H1 (cell line): ENCODE data around the gene SLC1A4. TPM values are rescaled to one million over a fixed set of nuclear protein-coding genes. Genes with fewer than 3 reads are reported as not detected.

Source experiments
- CTCF ChIA-PET: fragments of 300-600 bp; sonication (Branson Sonifier 250); formaldehyde crosslinking; loops from one replicate; lab custom pipeline; 2021; ENCODE audit not compliant: partially characterized antibody; lab: Charles Lee
- POLR2A ChIA-PET: fragments of 300-600 bp; sonication (Branson Sonifier 250); formaldehyde crosslinking; loops from one replicate; lab custom pipeline; 2021; ENCODE audit warnings: inconsistent platforms; ENCODE audit not compliant: partially characterized antibody; lab: Charles Lee
- DNase-seq, 2 experiments: peaks; one replicate each; pipeline versions ENCODE4 v3.0.0 to v3.0.0-alpha.2; 2010 to 2022; ENCODE audit warnings: low spot score in 2 of 2, low read depth in 1 of 2, mixed read lengths in 1 of 2
- FAIRE-seq: peaks from 2 replicates; lab custom pipeline; 2011; peaks lifted over from hg19 to GRCh38; lab: Jason Lieb, UNC
- H2AFZ ChIP-seq: 2 replicates; pipeline ENCODE4 v1.8.1; 2012; ENCODE audit warnings: low read length, inconsistent platforms
- H2AK5ac ChIP-seq: 2 replicates; pipeline ENCODE4 v1.6.1; 2013; ENCODE audit warnings: low read depth, low read length
- H2BK120ac ChIP-seq: replicated peaks from 2 replicates; pipeline ENCODE3; 2013; ENCODE audit warnings: low read depth, low read length, inconsistent platforms
- H2BK12ac ChIP-seq: 2 replicates; pipeline ENCODE4 v1.6.1; 2013; ENCODE audit warnings: low read depth, low read length
- H2BK15ac ChIP-seq: 2 replicates; pipeline ENCODE4 v1.6.1; 2013; ENCODE audit warnings: low read length
- H2BK20ac ChIP-seq: 2 replicates; pipeline ENCODE4 v1.6.1; 2013; ENCODE audit warnings: low read length
- H2BK5ac ChIP-seq: 2 replicates; pipeline ENCODE4 v1.6.1; 2013; ENCODE audit warnings: low read depth, low read length
- H3K14ac ChIP-seq: 2 replicates; pipeline ENCODE4 v1.6.1; 2013; ENCODE audit warnings: inconsistent platforms; ENCODE audit not compliant: insufficient read length
- H3K18ac ChIP-seq: 2 replicates; pipeline ENCODE4 v1.6.1; 2013; ENCODE audit warnings: low read length; ENCODE audit errors: extremely low read depth
- H3K23ac ChIP-seq: 2 replicates; pipeline ENCODE4 v1.6.1; 2013; ENCODE audit warnings: inconsistent platforms; ENCODE audit not compliant: insufficient read length
- H3K23me2 ChIP-seq: 2 replicates; pipeline ENCODE4 v1.6.1; 2013; ENCODE audit warnings: low read depth, low read length
- H3K27ac ChIP-seq: 2 replicates; pipeline ENCODE4 v1.6.1; 2011; ENCODE audit warnings: low read depth, low read length, inconsistent platforms
- H3K27me3 ChIP-seq, 4 experiments: replicated peaks in 1 of 4; 1 replicate in 1 of 4; 2 replicates in 3 of 4; pipeline versions ENCODE4 v1.6.1 to v1.8.1; 2011 to 2013; ENCODE audit warnings: low read length in 3 of 4, mild to moderate bottlenecking in 3 of 4, inconsistent platforms in 2 of 4, mixed read lengths in 2 of 4, moderate library complexity in 1 of 4; ENCODE audit not compliant: control insufficient read depth in 3 of 4, insufficient read depth in 3 of 4; ENCODE audit errors: extremely low read depth in 1 of 4
- H3K36me3 ChIP-seq, 4 experiments: 2 replicates each; pipeline versions ENCODE4 v1.6.1 to v1.8.1; 2011 to 2013; ENCODE audit warnings: mild to moderate bottlenecking in 4 of 4, low read length in 3 of 4, moderate library complexity in 2 of 4, control low read depth in 1 of 4, inconsistent platforms in 1 of 4; ENCODE audit not compliant: insufficient read depth in 4 of 4, control insufficient read depth in 2 of 4
- H3K4ac ChIP-seq: replicated peaks from 2 replicates; pipeline ENCODE3; 2013; ENCODE audit warnings: low read length, low read depth, mixed read lengths, inconsistent platforms; ENCODE audit not compliant: insufficient read length
- H3K4me1 ChIP-seq, 4 experiments: replicated peaks in 1 of 4; 1 replicate in 1 of 4; 2 replicates in 3 of 4; pipeline versions ENCODE4 v1.6.1 to v1.8.1; 2011 to 2013; ENCODE audit warnings: low read length in 3 of 4, inconsistent platforms in 2 of 4, mixed read lengths in 1 of 4; ENCODE audit not compliant: insufficient read depth in 4 of 4, control insufficient read depth in 3 of 4
- H3K4me2 ChIP-seq, 2 experiments: 2 replicates each; pipeline versions ENCODE4 v1.6.1 to v1.8.1; 2011 to 2013; ENCODE audit warnings: low read depth in 2 of 2, low read length in 2 of 2, control low read depth in 1 of 2, inconsistent platforms in 1 of 2, mild to moderate bottlenecking in 1 of 2; ENCODE audit not compliant: insufficient read depth in 1 of 2
- H3K4me3 ChIP-seq, 4 experiments: fragments of 200-600, 300-600 bp in 1 of 4; sonication (generic), shearing (Covaris generic), sonication (Bioruptor Twin) in 1 of 4; 2 replicates each; pipeline versions ENCODE4 v1.5.1 to v1.8.1; 2011 to 2016; ENCODE audit warnings: low read length in 4 of 4, low read depth in 3 of 4, control low read depth in 2 of 4, inconsistent platforms in 2 of 4, mild to moderate bottlenecking in 2 of 4, mixed read lengths in 1 of 4, moderate library complexity in 1 of 4; ENCODE audit not compliant: insufficient read depth in 2 of 4; ENCODE audit errors: extremely low read depth in 1 of 4
- H3K56ac ChIP-seq: replicated peaks from 2 replicates; pipeline ENCODE3; 2013; ENCODE audit warnings: low read depth, mild to moderate bottlenecking, mixed read lengths, low read length, inconsistent platforms; ENCODE audit not compliant: insufficient read length
- H3K79me1 ChIP-seq: 2 replicates; pipeline ENCODE4 v1.6.1; 2013; ENCODE audit warnings: low read depth, low read length, control low read depth
- H3K79me2 ChIP-seq, 2 experiments: 2 replicates each; pipeline versions ENCODE4 v1.6.1 to v1.8.1; 2012 to 2013; ENCODE audit warnings: low read length in 2 of 2, mild to moderate bottlenecking in 2 of 2, inconsistent platforms in 1 of 2; ENCODE audit not compliant: insufficient read depth in 2 of 2, control insufficient read depth in 1 of 2
- H3K9ac ChIP-seq, 4 experiments: replicated peaks in 1 of 4; 1 replicate in 1 of 4; 2 replicates in 3 of 4; pipeline versions ENCODE4 v1.6.1 to v1.8.1; 2011 to 2013; ENCODE audit warnings: low read depth in 3 of 4, low read length in 3 of 4, control low read depth in 2 of 4, mild to moderate bottlenecking in 2 of 4, moderate library complexity in 2 of 4, inconsistent platforms in 1 of 4; ENCODE audit errors: extremely low read depth in 1 of 4
- H3K9me3 ChIP-seq, 2 experiments: 2 replicates each; pipeline versions ENCODE4 v1.6.1 to v1.8.1; 2012 to 2013; ENCODE audit warnings: mild to moderate bottlenecking in 2 of 2, moderate library complexity in 2 of 2, control low read depth in 1 of 2, inconsistent platforms in 1 of 2, low read depth in 1 of 2, low read length in 1 of 2, mixed read lengths in 1 of 2; ENCODE audit not compliant: insufficient read depth in 2 of 2
- H4K20me1 ChIP-seq, 2 experiments: replicated peaks in 1 of 2; 2 replicates each; pipeline versions ENCODE3 to v1.8.1; 2011 to 2013; ENCODE audit warnings: inconsistent platforms in 2 of 2, low read length in 2 of 2, mild to moderate bottlenecking in 1 of 2; ENCODE audit not compliant: insufficient read depth in 2 of 2, control insufficient read depth in 1 of 2
- H4K5ac ChIP-seq: 2 replicates; pipeline ENCODE4 v1.6.1; 2013; ENCODE audit warnings: low read length, low read depth, mixed read lengths, inconsistent platforms; ENCODE audit not compliant: insufficient read length
- H4K8ac ChIP-seq: 2 replicates; pipeline ENCODE4 v1.8.0; 2013; ENCODE audit warnings: mild to moderate bottlenecking, moderate library complexity, low read length, inconsistent platforms; ENCODE audit not compliant: insufficient read depth; ENCODE audit errors: extremely low read depth
- H4K91ac ChIP-seq: replicated peaks from 2 replicates; pipeline ENCODE3; 2013; ENCODE audit warnings: low read length, mixed read lengths, inconsistent platforms; ENCODE audit not compliant: insufficient read length
- NRF1 ChIP-seq: IDR thresholded peaks from 2 replicates; pipeline ENCODE4 v1.6.1; 2011; ENCODE audit warnings: mild to moderate bottlenecking, low read depth, low read length, improper control_type of control experiment
- RAD21 ChIP-seq, 2 experiments: IDR thresholded peaks in 1 of 2; conservative IDR thresholded peaks in 1 of 2; 2 replicates each; pipeline ENCODE4 v1.6.1; 2011; ENCODE audit warnings: low read depth in 2 of 2, low read length in 2 of 2, improper control_type of control experiment in 1 of 2, inconsistent platforms in 1 of 2, mild to moderate bottlenecking in 1 of 2, moderate library complexity in 1 of 2
- WGBS, 2 experiments: shearing (Covaris generic) in 1 of 2; methylation state at CpG; one replicate each; pipeline versions ENCODE4 v1.1.6 to v1.1.7; 2013 to 2015; ENCODE audit warnings: low lambda C conversion rate in 2 of 2, mixed read lengths in 2 of 2, inconsistent platforms in 1 of 2, low coverage in 1 of 2, missing lambda C conversion rate in 1 of 2; ENCODE audit not compliant: insufficient replicate concordance in 2 of 2, insufficient coverage in 1 of 2, insufficient read length in 1 of 2; ENCODE audit errors: extremely low coverage in 1 of 2, missing lambda C conversion rate in 1 of 2; 5-methylcytosine and 5-hydroxymethylcytosine counted together
- polyA plus RNA-seq, 7 experiments: library from polyadenylated mRNA; depleted of rRNA in 3 of 7; stranded (reverse) in 5 of 7; unstranded in 2 of 7; fragments of >200 nt in 5 of 7; fragments of 200-250 nt in 2 of 7; gene quantifications; 1 replicate in 5 of 7; 2 replicates in 1 of 7; 4 replicates in 1 of 7; pipeline versions ENCODE4 v1.2.1 to v1.2.3, GENCODE V29; 2011 to 2013; ENCODE audit warnings: missing spikeins in 2 of 7, mixed read lengths in 2 of 7
- total RNA-seq: library from RNA; stranded (reverse); fragmentation: NEBNext Ultra II Directional; extraction: Animal tissue kit (Norgen Biotek cat#: 25700); gene quantifications from 2 replicates; pipeline ENCODE4 v1.2.1, GENCODE V29; 2021
- TF ChIP-seq, protein P1 (sequence below), 3 experiments: IDR thresholded peaks; 1 replicate in 2 of 3; 2 replicates in 1 of 3; pipeline versions ENCODE4 v1.5.1 to v1.6.1; 2011; ENCODE audit warnings: low read length in 3 of 3, mild to moderate bottlenecking in 3 of 3, inconsistent platforms in 2 of 3, low read depth in 1 of 3, moderate library complexity in 1 of 3; ENCODE audit not compliant: insufficient read depth in 1 of 3; ENCODE audit errors: control extremely low read depth in 1 of 3

Gene SLC1A4
- total and polyA plus RNA-seq, 2 of the 8 experiments (the other 6 are each of a cell fraction or from before 2014, with no cell fraction given): 0.44 to 0.86 TPM

DNA sequence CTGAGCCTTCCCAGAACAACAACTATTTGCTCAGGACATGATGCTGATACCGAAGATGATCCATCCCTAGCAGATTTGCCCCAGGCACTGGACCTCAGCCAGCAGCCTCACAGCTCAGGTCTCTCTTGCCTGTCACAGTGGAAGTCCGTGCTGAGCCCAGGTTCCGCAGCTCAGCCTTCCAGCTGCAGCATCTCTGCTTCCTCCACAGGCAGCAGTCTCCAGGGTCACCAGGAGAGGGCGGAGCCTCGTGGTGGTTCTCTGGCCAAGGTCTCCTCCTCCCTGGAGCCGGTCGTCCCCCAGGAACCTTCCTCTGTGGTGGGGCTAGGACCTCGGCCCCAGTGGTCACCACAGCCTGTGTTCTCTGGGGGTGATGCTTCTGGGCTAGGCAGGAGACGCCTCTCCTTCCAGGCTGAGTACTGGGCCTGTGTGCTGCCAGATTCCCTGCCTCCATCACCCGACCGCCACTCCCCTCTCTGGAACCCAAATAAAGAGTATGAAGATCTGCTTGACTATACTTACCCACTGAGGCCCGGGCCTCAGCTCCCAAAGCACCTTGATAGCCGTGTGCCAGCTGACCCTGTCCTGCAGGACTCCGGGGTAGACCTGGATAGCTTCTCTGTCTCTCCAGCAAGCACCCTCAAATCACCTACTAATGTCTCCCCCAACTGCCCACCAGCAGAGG, 82.4 kb downstream of the SLC1A4 start:
- no peak overlapping the region for H3K18ac ChIP-seq
- H3K4me1 ChIP-seq: peaks cover 0 to 7% (median 4%) of the 10 kb centered on the region in 4 experiments; a peak in 5 of 7 replicates
- peaks cover 18 to 20% of the 10 kb centered on the region in 2 experiments for H4K20me1 ChIP-seq
- no peak overlapping the region for H2BK120ac ChIP-seq
- H3K79me2 ChIP-seq: peaks cover 0 to 20% of the 10 kb centered on the region in 2 experiments; a peak in 2 of 4 replicates
- H3K9ac ChIP-seq: no peak overlapping the region
- H3K79me1 ChIP-seq: peaks cover 10% of the 10 kb centered on the region; the same call in 1 of the 2 replicates
- no peak overlapping the region for H2AFZ ChIP-seq
- WGBS, 2 experiments: 89% methylated on average over 13 of the region's 14 CpGs; no CpG with 5 or more reads in 1 of the 2 experiments
- no peak for TF ChIP-seq NRF1
- TF ChIP-seq RAD21 (IDR thresholded peaks at IDR 0.05 in 1 of 2, conservative IDR thresholded peaks at IDR 0.05 in 1 of 2; ENCODE audit: low read depth in 2 of 2, low read length in 2 of 2): peak; percentile 16 to 46; a peak in 3 of 4 replicates
- TF ChIP-seq, protein P1, sequence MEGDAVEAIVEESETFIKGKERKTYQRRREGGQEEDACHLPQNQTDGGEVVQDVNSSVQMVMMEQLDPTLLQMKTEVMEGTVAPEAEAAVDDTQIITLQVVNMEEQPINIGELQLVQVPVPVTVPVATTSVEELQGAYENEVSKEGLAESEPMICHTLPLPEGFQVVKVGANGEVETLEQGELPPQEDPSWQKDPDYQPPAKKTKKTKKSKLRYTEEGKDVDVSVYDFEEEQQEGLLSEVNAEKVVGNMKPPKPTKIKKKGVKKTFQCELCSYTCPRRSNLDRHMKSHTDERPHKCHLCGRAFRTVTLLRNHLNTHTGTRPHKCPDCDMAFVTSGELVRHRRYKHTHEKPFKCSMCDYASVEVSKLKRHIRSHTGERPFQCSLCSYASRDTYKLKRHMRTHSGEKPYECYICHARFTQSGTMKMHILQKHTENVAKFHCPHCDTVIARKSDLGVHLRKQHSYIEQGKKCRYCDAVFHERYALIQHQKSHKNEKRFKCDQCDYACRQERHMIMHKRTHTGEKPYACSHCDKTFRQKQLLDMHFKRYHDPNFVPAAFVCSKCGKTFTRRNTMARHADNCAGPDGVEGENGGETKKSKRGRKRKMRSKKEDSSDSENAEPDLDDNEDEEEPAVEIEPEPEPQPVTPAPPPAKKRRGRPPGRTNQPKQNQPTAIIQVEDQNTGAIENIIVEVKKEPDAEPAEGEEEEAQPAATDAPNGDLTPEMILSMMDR (IDR thresholded peaks at IDR 0.05; ENCODE audit: control extremely low read depth in 1 of 3, insufficient read depth in 1 of 3, low read depth in 1 of 3, low read length in 3 of 3): peak; percentile 43 to 58 (median 49)
- H3K27ac ChIP-seq: no peak overlapping the region
- no peak overlapping the region for H2AK5ac ChIP-seq
- no peak overlapping the region for H3K4me2 ChIP-seq
- H3K9me3 ChIP-seq: no peaks in the 10 kb centered on the region
- DNase-seq (peak in 1 of 2 experiments; percentile 61), FAIRE-seq (no peak)
- ChIA-PET CTCF (interaction anchor here (0.6 to 2.6 kb wide), 17 partner anchors 12 to 154 kb away, joined by 3 to 20 read pairs (median 3); no protein-coding TSS in a partner anchor), POLR2A (interaction anchor here (0.6 to 1.6 kb wide), 6 partner anchors 12 to 99 kb away, joined by 3 to 4 read pairs (median 3); partner anchors contain the start of gene CEP68)
- H3K56ac ChIP-seq: no peak overlapping the region
- no peak overlapping the region for H2BK20ac ChIP-seq
- H3K4ac ChIP-seq: no peak overlapping the region
- no peak overlapping the region for H2BK12ac ChIP-seq
- H3K36me3 ChIP-seq: peaks cover 20 to 71% (median 38%) of the 10 kb centered on the region in 4 experiments
- H3K14ac ChIP-seq: no peak overlapping the region
- no peak overlapping the region for H2BK15ac ChIP-seq
- no peak overlapping the region for H4K5ac ChIP-seq
- H3K4me3 ChIP-seq: no peak overlapping the region
- H3K27me3 ChIP-seq: no peaks in the 10 kb centered on the region
- H2BK5ac ChIP-seq: no peak overlapping the region
- peak overlapping the region; percentile 51; the same call in 1 of the 2 replicates for H4K8ac ChIP-seq
- no peaks in the 10 kb centered on the region for H3K23me2 ChIP-seq
- H3K23ac ChIP-seq: no peak overlapping the region
- no peak overlapping the region for H4K91ac ChIP-seq
